Nephron (organoid): Measurements from ENCODE around the gene ADARB1.

Experiments used
- H3K27ac Mint-ChIP-seq, 3 experiments: 2 replicates each; pipeline ENCODE4 v1.8.0; 2020; ENCODE audit warnings: mixed read lengths in 3 of 3, mild to moderate bottlenecking in 2 of 3, moderate library complexity in 1 of 3
- H3K27me3 Mint-ChIP-seq: 2 replicates; pipeline ENCODE4 v1.8.0; 2021; ENCODE audit warnings: low read depth, mild to moderate bottlenecking, moderate library complexity, mixed read lengths
- H3K36me3 Mint-ChIP-seq: 2 replicates; pipeline ENCODE4 v1.8.0; 2020; ENCODE audit warnings: low read depth, mixed read lengths
- H3K4me1 Mint-ChIP-seq: 2 replicates; pipeline ENCODE4 v1.8.0; 2020; ENCODE audit warnings: mixed read lengths
- H3K4me3 Mint-ChIP-seq, 3 experiments: 2 replicates each; pipeline ENCODE4 v1.8.0; 2020; ENCODE audit warnings: mild to moderate bottlenecking in 3 of 3, mixed read lengths in 3 of 3, moderate library complexity in 2 of 3
- H3K9me3 Mint-ChIP-seq: 2 replicates; pipeline ENCODE4 v1.8.0; 2020; ENCODE audit warnings: mixed read lengths
- TF ChIP-seq, protein P1 (sequence below), 3 experiments: fragments of 200-600 bp; sonication (generic); IDR thresholded peaks; one replicate each; pipeline ENCODE4 v1.5.0; 2021; ENCODE audit warnings: antibody characterized with exemption in 3 of 3; ENCODE audit not compliant: unreplicated experiment in 3 of 3

The ADARB1 gene

DNA sequence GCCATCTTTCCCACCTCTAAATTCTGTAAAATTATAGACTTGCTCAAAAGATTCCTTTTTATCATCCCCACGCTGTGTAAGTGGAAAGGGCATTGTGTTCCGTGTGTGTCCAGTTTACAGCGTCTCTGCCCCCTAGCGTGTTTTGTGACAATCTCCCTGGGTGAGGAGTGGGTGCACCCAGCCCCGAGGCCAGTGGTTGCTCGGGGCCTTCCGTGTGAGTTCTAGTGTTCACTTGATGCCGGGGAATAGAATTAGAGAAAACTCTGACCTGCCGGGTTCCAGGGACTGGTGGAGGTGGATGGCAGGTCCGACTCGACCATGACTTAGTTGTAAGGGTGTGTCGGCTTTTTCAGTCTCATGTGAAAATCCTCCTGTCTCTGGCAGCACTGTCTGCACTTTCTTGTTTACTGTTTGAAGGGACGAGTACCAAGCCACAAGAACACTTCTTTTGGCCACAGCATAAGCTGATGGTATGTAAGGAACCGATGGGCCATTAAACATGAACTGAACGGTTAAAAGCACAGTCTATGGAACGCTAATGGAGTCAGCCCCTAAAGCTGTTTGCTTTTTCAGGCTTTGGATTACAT lies 151.5 kb downstream of the ADARB1 start:
- H3K36me3 Mint-ChIP-seq, result peaks cover 6% of the 10 kb centered on the region
- H3K27me3 Mint-ChIP-seq, result no peaks in the 10 kb centered on the region
- no peak overlapping the region for H3K4me3 Mint-ChIP-seq
- H3K4me1 Mint-ChIP-seq, result no peaks in the 10 kb centered on the region
- no peaks in the 10 kb centered on the region for H3K9me3 Mint-ChIP-seq
- TF ChIP-seq, protein P1, sequence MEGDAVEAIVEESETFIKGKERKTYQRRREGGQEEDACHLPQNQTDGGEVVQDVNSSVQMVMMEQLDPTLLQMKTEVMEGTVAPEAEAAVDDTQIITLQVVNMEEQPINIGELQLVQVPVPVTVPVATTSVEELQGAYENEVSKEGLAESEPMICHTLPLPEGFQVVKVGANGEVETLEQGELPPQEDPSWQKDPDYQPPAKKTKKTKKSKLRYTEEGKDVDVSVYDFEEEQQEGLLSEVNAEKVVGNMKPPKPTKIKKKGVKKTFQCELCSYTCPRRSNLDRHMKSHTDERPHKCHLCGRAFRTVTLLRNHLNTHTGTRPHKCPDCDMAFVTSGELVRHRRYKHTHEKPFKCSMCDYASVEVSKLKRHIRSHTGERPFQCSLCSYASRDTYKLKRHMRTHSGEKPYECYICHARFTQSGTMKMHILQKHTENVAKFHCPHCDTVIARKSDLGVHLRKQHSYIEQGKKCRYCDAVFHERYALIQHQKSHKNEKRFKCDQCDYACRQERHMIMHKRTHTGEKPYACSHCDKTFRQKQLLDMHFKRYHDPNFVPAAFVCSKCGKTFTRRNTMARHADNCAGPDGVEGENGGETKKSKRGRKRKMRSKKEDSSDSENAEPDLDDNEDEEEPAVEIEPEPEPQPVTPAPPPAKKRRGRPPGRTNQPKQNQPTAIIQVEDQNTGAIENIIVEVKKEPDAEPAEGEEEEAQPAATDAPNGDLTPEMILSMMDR (IDR thresholded peaks at IDR 0.05; ENCODE audit: unreplicated experiment in 3 of 3), result no peak
- H3K27ac Mint-ChIP-seq, result no peak overlapping the region

- TF ChIP-seq, protein P1 (IDR thresholded peaks at IDR 0.05; ENCODE audit: unreplicated experiment in 3 of 3), result no peak
- H3K36me3 Mint-ChIP-seq, result no peaks in the 10 kb centered on the region
- H3K4me3 Mint-ChIP-seq, result no peak overlapping the region
- no peaks in the 10 kb centered on the region for H3K9me3 Mint-ChIP-seq
- H3K27ac Mint-ChIP-seq, result no peak overlapping the region
- no peaks in the 10 kb centered on the region for H3K27me3 Mint-ChIP-seq
- H3K4me1 Mint-ChIP-seq, result no peaks in the 10 kb centered on the region
These were observed 152.4 kb downstream of the ADARB1 start for GRCh38 chr21:45226540-45227326.

DNA sequence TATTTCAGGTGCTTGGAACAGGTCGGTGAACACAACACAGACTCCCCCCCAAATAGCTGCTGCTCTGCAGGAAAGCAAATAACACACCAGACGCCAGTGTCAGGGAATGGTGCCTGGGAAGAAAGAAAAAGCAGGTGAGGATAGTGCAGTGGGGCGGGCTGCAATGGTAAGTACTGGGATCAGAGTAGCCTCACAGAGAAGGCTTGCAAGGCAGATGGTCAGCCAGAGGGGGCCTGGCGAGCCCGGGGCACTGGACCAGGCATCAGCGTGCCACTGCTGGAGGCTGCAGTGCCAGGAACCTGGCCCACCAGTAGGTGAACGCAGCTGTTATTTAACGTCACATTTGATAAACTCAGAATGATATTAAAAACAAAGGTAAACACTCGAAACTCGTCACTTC lies 153.4 kb downstream of the ADARB1 start:
- TF ChIP-seq, protein P1 (IDR thresholded peaks at IDR 0.05; ENCODE audit: unreplicated experiment in 3 of 3), result no peak
- H3K4me3 Mint-ChIP-seq, result no peak overlapping the region
- H3K27ac Mint-ChIP-seq, result no peak overlapping the region
- peaks cover 4% of the 10 kb centered on the region for H3K27me3 Mint-ChIP-seq
- H3K4me1 Mint-ChIP-seq, result no peaks in the 10 kb centered on the region
- no peaks in the 10 kb centered on the region for H3K9me3 Mint-ChIP-seq
- no peaks in the 10 kb centered on the region for H3K36me3 Mint-ChIP-seq

- TF ChIP-seq, protein P1 (IDR thresholded peaks at IDR 0.05; ENCODE audit: unreplicated experiment in 3 of 3), result no peak
- Mint-ChIP-seq H3K36me3 (no peaks in the 10 kb centered on the region), H3K27ac (no peak overlapping the region), H3K4me1 (no peaks in the 10 kb centered on the region), H3K9me3 (no peaks in the 10 kb centered on the region), H3K4me3 (no peak overlapping the region), H3K27me3 (peaks cover 4% of the 10 kb centered on the region)
These were observed 153.8 kb downstream of the ADARB1 start for GRCh38 chr21:45228171-45228641.

DNA sequence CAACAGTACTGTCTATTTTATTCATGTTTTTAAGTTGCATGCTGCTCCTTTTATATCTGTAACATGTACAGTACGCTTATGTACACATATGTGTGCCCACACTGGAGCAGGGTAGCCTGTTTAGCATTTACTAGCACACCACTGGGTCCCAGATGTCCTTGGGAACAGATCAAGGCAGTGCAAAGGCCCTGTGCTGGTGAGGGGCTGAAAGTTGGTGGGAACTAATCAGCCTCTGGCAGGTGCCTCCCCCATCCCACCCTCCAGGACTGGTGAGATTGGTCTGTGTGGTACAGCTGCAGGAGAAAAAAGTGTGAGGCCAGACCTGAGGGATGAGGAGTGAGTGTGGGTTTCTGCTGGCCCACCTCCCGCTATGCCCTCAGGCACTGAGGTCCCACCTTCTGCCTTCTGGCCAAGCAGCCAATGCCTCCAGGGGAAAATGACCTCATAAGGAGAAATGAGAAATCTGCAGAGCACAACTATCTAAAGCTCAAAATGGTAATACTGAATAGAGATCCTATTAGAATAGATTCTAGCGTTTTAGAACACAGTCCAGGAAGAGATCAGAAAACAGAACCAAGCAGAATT lies 154.4 kb downstream of the ADARB1 start:
- Mint-ChIP-seq H3K9me3 (no peaks in the 10 kb centered on the region), H3K27me3 (peaks cover 4% of the 10 kb centered on the region), H3K4me3 (no peak overlapping the region), H3K36me3 (no peaks in the 10 kb centered on the region), H3K27ac (no peak overlapping the region), H3K4me1 (no peaks in the 10 kb centered on the region)
- TF ChIP-seq, protein P1 (IDR thresholded peaks at IDR 0.05; ENCODE audit: unreplicated experiment in 3 of 3), result no peak
